ENCODE data around the gene CTTNBP2. TPM values are rescaled to one million over a fixed set of nuclear protein-coding genes. Genes with fewer than 3 reads are reported as not detected.
"Not testable (repeated sequence)": the region's sequence is repeated elsewhere in the genome, so short reads cannot be mapped to it uniquely, and the experiment has no call there.

Gene CTTNBP2
- total and polyA plus RNA-seq, 2 experiments from 2014 or later, result 7.9 to 14.5 TPM

GRCh38 chr7:117711556-117711955 is 161.7 kb downstream of the CTTNBP2 start:
- no peaks in the 10 kb centered on the region for H3K4me1 ChIP-seq (ENCODE audit: insufficient read depth)
- H3K36me3 ChIP-seq (replicated peaks; ENCODE audit: insufficient read depth, low read depth), result no peaks in the 10 kb centered on the region
- no peak overlapping the region for H3K4me3 ChIP-seq
- TF ChIP-seq EZH2phosphoT487 (IDR thresholded peaks at IDR 0.05; ENCODE audit: low read depth, severe bottlenecking, unreplicated experiment) (no peak), EZH2 (IDR thresholded peaks at IDR 0.05; ENCODE audit: borderline replicate concordance) (no peak), CTCF (IDR thresholded peaks at IDR 0.05; ENCODE audit: poor library complexity) (no peak)
- DNase-seq (ENCODE audit: low spot score), result no peak
- no peaks in the 10 kb centered on the region for H3K9me2 ChIP-seq (replicated peaks; ENCODE audit: insufficient read depth)
- WGBS (ENCODE audit: low lambda C conversion rate, missing lambda C conversion rate), result 100% methylated on average over 1 of the region's 1 CpG
- H3K79me2 ChIP-seq, result no peaks in the 10 kb centered on the region
- no peak overlapping the region for H3K4me2 ChIP-seq
- H3K9me3 ChIP-seq (ENCODE audit: low read depth), result no peaks in the 10 kb centered on the region
- no peaks in the 10 kb centered on the region for H3K27me3 ChIP-seq
- H2AFZ ChIP-seq, result no peak overlapping the region
- H4K20me1 ChIP-seq (ENCODE audit: insufficient read depth, poor library complexity, severe bottlenecking), result no peaks in the 10 kb centered on the region
- no peak overlapping the region for H3K27ac ChIP-seq

DNA sequence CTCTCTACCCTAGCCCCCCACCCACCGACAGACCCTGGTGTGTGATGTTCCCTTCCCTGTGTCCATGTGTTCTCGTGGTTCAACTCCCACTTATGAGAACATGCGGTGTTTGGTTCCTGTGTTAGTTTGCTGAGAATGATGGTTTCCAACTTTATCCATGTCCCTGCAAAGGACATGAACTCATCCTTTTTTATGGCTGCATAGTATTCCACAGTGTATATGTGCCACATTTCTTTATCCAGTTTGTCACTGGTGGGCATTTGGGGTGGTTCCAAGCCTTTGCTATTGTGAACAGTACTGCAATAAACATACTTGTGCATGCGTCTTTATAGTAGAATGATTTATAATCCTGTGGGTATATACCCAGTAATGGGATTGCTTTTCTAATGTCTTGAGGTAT is 165.1 kb downstream of the CTTNBP2 start:
- H3K79me2 ChIP-seq; H2AFZ ChIP-seq; H3K36me3 ChIP-seq (replicated peaks; ENCODE audit: insufficient read depth, low read depth); H4K20me1 ChIP-seq (ENCODE audit: insufficient read depth, poor library complexity, severe bottlenecking); H3K4me3 ChIP-seq; H3K27me3 ChIP-seq; H3K9me2 ChIP-seq (replicated peaks; ENCODE audit: insufficient read depth); H3K4me1 ChIP-seq (ENCODE audit: insufficient read depth); H3K9me3 ChIP-seq (ENCODE audit: low read depth); H3K4me2 ChIP-seq; DNase-seq (ENCODE audit: low spot score); H3K27ac ChIP-seq: not testable (repeated sequence)
- 98% methylated on average over 4 of the region's 4 CpGs for WGBS (ENCODE audit: low lambda C conversion rate, missing lambda C conversion rate)

- Histone ChIP-seq H3K4me3 (no peak overlapping the region), H3K36me3 (replicated peaks; ENCODE audit: insufficient read depth, low read depth) (no peaks in the 10 kb centered on the region), H2AFZ (no peak overlapping the region), H3K79me2 (no peaks in the 10 kb centered on the region), H3K9me2 (replicated peaks; ENCODE audit: insufficient read depth) (no peaks in the 10 kb centered on the region), H3K9me3 (ENCODE audit: low read depth) (no peaks in the 10 kb centered on the region), H3K4me1 (ENCODE audit: insufficient read depth) (no peaks in the 10 kb centered on the region), H4K20me1 (ENCODE audit: insufficient read depth, poor library complexity, severe bottlenecking) (no peaks in the 10 kb centered on the region), H3K27me3 (no peaks in the 10 kb centered on the region), H3K27ac (no peak overlapping the region), H3K4me2 (no peak overlapping the region)
- DNase-seq (ENCODE audit: low spot score), result no peak
- TF ChIP-seq CTCF (IDR thresholded peaks at IDR 0.05; ENCODE audit: poor library complexity), result no peak
- TF ChIP-seq EZH2phosphoT487 (IDR thresholded peaks at IDR 0.05; ENCODE audit: low read depth, severe bottlenecking, unreplicated experiment), result no peak
- no peak for TF ChIP-seq EZH2 (IDR thresholded peaks at IDR 0.05; ENCODE audit: borderline replicate concordance)
Measured at GRCh38 chr7:117707080-117707479, 166.2 kb downstream of the CTTNBP2 start.

DNA sequence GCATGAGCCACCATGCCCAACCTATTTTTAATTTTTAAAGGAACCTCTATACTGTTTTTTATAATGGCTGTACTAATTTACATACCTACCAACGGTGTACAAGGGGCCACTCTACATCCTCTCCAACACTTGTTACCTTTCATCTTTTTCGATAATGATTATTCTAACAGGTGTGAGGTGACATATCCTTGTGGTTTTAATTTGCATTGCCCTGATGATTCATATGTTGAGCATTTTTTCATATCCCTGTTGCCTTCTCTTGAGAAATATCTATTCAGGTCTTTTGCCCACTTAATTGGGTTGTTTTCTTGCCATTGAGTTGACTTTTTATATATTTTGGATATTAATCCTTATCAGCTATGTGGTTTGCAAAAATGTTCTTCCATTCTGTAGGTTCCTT is 167.0 kb downstream of the CTTNBP2 start:
- no peaks in the 10 kb centered on the region for H3K79me2 ChIP-seq
- WGBS (ENCODE audit: low lambda C conversion rate, missing lambda C conversion rate), result 88% methylated on average over 2 of the region's 2 CpGs
- H3K4me3 ChIP-seq, result no peak overlapping the region
- H3K9me3 ChIP-seq (ENCODE audit: low read depth), result no peaks in the 10 kb centered on the region
- no peak for TF ChIP-seq CTCF (IDR thresholded peaks at IDR 0.05; ENCODE audit: poor library complexity)
- TF ChIP-seq EZH2 (IDR thresholded peaks at IDR 0.05; ENCODE audit: borderline replicate concordance), result no peak
- TF ChIP-seq EZH2phosphoT487 (IDR thresholded peaks at IDR 0.05; ENCODE audit: low read depth, severe bottlenecking, unreplicated experiment), result no peak
- no peak for DNase-seq (ENCODE audit: low spot score)
- H3K27ac ChIP-seq, result no peak overlapping the region
- no peak overlapping the region for H3K4me2 ChIP-seq
- H3K27me3 ChIP-seq, result no peaks in the 10 kb centered on the region
- no peaks in the 10 kb centered on the region for H3K4me1 ChIP-seq (ENCODE audit: insufficient read depth)
- no peaks in the 10 kb centered on the region for H3K9me2 ChIP-seq (replicated peaks; ENCODE audit: insufficient read depth)
- no peaks in the 10 kb centered on the region for H3K36me3 ChIP-seq (replicated peaks; ENCODE audit: insufficient read depth, low read depth)
- no peaks in the 10 kb centered on the region for H4K20me1 ChIP-seq (ENCODE audit: insufficient read depth, poor library complexity, severe bottlenecking)
- no peak overlapping the region for H2AFZ ChIP-seq
